Measurements from ENCODE around the gene ARHGAP42. TPM values are rescaled to one million over a fixed set of nuclear protein-coding genes. Genes with fewer than 3 reads are reported as not detected.
A peak's percentile ranks its signal among the peaks of the same experiment; 100 is the strongest.

ARHGAP42 gene
- total and polyA plus RNA-seq, 4 donors, result 4.1 to 15.8 (median 10.9) TPM

DNA sequence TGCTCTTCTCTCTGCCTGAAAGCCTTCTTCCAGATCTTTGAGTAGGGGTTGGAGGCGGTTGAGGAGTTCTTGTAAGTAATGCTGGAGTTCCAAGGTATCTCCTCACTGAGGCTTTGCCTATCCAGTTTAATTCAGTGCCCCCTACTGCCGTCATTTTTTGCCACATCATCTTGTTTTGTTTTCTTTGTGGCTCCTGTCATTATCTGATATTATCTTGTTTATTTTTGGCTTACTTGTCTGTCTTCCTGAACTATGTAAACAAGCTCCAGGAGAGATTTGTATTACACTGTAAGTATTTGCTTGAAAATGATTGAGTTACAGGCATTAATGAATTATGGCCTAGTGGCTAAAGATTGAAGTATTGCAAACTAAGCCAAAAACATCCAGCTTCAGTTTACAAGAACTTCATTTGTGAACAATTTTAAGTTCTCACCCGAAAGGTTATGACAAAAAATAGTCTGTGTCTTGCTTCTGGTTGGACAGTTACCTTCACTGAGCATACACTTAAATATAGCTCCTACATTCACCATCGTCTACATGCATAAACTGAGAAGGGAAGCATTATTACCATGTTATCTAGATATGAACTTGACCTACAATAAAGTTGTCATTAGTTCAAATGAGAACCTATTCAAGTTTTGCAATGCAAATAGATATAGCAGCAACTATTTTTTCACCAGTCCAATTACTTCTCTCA is 154.8 kb downstream of the ARHGAP42 start:
- Histone ChIP-seq H3K9me3 (ENCODE audit: control insufficient read depth, low read length) (no peaks in the 10 kb centered on the region), H3K4me3 (ENCODE audit: low read length in 2 of 2) (no peak overlapping the region), H3K27me3 (ENCODE audit: control insufficient read depth in 1 of 2, insufficient read depth in 2 of 2, low read length in 1 of 2) (no peaks in the 10 kb centered on the region), H3K4me1 (ENCODE audit: control insufficient read depth in 1 of 2, insufficient read depth in 2 of 2, low read length in 2 of 2) (no peaks in the 10 kb centered on the region), H3K27ac (ENCODE audit: low read depth in 1 of 2, low read length in 2 of 2) (no peak overlapping the region), H3K36me3 (ENCODE audit: control insufficient read depth in 1 of 2, insufficient read depth in 2 of 2, low read length in 1 of 2) (no peaks in the 10 kb centered on the region)
- no peak for ATAC-seq (ENCODE audit: low FRiP score)
- intact Hi-C loops (cut with DNase I), result no loop called here
- DNase-seq, result no peak
- WGBS, 2 donors, result 93 to 94% methylated on average over 4 of the region's 4 CpGs

DNA sequence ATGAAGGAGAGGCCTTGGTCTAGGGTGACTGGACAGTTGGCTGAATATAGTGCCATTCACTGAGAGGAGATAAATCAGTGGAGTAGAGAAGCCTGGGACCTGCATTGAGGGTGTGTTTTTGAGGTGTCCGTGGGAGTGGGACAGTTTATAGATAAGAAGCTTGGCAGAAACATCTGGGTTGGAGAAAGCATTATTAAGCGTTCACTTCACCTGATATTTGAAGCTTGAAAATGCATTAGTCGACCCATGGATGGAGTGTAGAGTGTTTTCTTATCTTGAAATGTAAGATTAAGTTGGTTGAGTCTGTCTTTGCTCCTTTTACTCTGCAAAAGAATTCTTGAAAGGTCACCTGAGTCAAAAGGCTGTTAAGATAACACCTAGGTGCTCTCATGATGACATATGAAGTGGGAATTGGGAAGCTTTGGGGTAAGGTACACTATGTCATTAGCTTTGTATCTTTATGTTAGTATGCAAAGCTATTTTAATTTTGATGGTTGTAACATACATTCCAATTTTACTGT is 160.7 kb downstream of the ARHGAP42 start:
- no peak for DNase-seq
- Histone ChIP-seq H3K4me3 (ENCODE audit: low read length in 2 of 2) (no peak overlapping the region), H3K36me3 (ENCODE audit: control insufficient read depth in 1 of 2, insufficient read depth in 2 of 2, low read length in 1 of 2) (no peaks in the 10 kb centered on the region), H3K9me3 (ENCODE audit: control insufficient read depth, low read length) (no peaks in the 10 kb centered on the region), H3K27ac (ENCODE audit: low read depth in 1 of 2, low read length in 2 of 2) (no peak overlapping the region), H3K27me3 (ENCODE audit: control insufficient read depth in 1 of 2, insufficient read depth in 2 of 2, low read length in 1 of 2) (no peaks in the 10 kb centered on the region), H3K4me1 (ENCODE audit: control insufficient read depth in 1 of 2, insufficient read depth in 2 of 2, low read length in 2 of 2) (no peaks in the 10 kb centered on the region)
- WGBS, 2 donors, result 67 to 71% methylated on average over 3 of the region's 3 CpGs
- intact Hi-C loops (cut with DNase I), result no loop called here
- ATAC-seq (ENCODE audit: low FRiP score), result no peak

DNA sequence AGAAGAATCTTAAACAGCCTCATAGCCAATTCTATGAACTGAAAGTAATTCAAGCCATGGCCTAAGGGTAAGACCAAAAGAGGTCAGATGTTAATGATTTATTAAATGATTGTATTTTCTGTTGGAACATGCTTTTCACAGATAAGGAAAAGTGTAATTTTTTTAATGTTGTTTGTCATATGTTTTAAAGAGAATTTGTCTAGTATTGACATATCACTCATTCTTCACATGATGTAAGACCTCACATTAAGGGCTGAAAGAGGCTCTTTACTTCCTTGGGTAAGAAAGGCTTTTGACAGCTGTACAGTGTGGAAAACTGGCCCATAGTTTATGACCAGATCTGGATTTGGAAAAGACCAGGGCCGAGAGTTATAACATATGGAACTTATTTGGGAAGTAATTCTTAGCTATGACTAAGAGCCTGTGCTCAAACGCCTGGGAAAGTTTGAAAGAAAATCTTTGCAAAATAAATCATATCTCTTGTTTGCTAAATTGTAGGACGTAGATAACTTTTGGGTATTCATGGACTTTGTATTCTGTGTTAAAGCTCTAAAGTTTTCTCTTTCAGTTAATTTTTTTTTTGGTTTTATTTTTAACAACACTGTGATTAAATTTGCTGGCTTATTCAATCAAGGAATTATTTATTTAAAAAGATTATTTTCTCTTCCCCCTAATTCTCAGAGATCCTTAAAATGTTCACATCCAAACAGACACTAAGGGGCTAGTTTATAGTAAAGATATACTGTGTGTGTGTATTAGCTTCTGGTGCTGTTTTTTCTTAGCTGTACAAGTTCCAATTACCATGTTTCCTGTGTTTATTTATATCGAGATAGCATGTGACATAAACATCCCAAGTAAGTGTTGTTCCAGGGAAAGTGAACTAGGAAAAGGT is 162.2 kb downstream of the ARHGAP42 start:
- no peaks in the 10 kb centered on the region for H3K27me3 ChIP-seq (ENCODE audit: control insufficient read depth in 1 of 2, insufficient read depth in 2 of 2, low read length in 1 of 2)
- ATAC-seq (ENCODE audit: low FRiP score), result peak; percentile 67
- WGBS, 2 donors, result 5% methylated on average over 4 of the region's 4 CpGs
- intact Hi-C loops (cut with DNase I), result no loop called here
- H3K27ac ChIP-seq (ENCODE audit: low read depth in 1 of 2, low read length in 2 of 2), result no peak overlapping the region
- no peak for DNase-seq
- H3K4me1 ChIP-seq (ENCODE audit: control insufficient read depth in 1 of 2, insufficient read depth in 2 of 2, low read length in 2 of 2), result no peaks in the 10 kb centered on the region
- no peak overlapping the region for H3K4me3 ChIP-seq (ENCODE audit: low read length in 2 of 2)
- no peaks in the 10 kb centered on the region for H3K9me3 ChIP-seq (ENCODE audit: control insufficient read depth, low read length)
- H3K36me3 ChIP-seq (ENCODE audit: control insufficient read depth in 1 of 2, insufficient read depth in 2 of 2, low read length in 1 of 2), result no peaks in the 10 kb centered on the region

DNA sequence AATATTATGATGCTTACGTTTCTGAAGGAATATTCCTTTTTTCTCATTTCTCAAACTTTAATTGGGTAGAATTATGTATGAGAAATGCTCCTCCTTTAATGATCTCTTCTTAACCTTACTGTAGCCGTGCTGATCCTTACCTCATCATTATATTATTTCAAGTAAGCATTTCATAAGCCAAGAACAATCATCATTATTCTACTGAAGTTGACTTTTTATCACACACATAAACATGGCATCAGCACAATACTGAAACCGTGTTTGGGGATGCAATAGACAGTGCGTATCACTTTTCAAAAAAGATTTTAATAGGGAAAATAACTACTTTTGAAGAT is 162.8 kb downstream of the ARHGAP42 start:
- 22 to 30% methylated on average over 4 of the region's 4 CpGs for WGBS, 2 donors
- H3K9me3 ChIP-seq (ENCODE audit: control insufficient read depth, low read length), result no peaks in the 10 kb centered on the region
- intact Hi-C loops (cut with DNase I), result no loop called here

DNA sequence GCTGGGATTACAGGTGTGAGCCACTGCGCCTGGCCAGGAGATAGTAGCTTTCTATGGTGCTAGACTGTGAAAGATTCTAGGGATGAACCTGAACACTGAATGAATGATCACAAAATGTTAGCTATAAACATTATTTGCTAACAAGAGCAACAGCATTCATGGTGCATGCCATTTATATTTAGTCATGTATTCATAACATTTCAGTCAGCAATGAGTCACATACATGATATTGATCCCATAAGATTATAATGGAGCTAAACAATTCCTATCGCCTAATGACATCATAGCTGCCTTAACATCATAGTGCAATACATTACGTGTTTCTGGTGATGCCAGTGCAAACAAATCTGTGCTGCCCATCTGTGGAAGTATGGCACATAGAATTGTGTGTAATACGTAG is 164.1 kb downstream of the ARHGAP42 start:
- WGBS, 2 donors, result 95 to 97% methylated on average over 4 of the region's 4 CpGs
- no peaks in the 10 kb centered on the region for H3K27me3 ChIP-seq (ENCODE audit: control insufficient read depth in 1 of 2, insufficient read depth in 2 of 2, low read length in 1 of 2)
- no peaks in the 10 kb centered on the region for H3K9me3 ChIP-seq (ENCODE audit: control insufficient read depth, low read length)
- H3K4me3 ChIP-seq (ENCODE audit: low read length in 2 of 2), result no peak overlapping the region
- no peak overlapping the region for H3K27ac ChIP-seq (ENCODE audit: low read depth in 1 of 2, low read length in 2 of 2)
- intact Hi-C loops (cut with DNase I), result no loop called here
- ATAC-seq (ENCODE audit: low FRiP score) (no peak), DNase-seq (no peak)
- no peaks in the 10 kb centered on the region for H3K4me1 ChIP-seq (ENCODE audit: control insufficient read depth in 1 of 2, insufficient read depth in 2 of 2, low read length in 2 of 2)
- no peaks in the 10 kb centered on the region for H3K36me3 ChIP-seq (ENCODE audit: control insufficient read depth in 1 of 2, insufficient read depth in 2 of 2, low read length in 1 of 2)

More for the DNA sequence above, 162.8 kb downstream of the ARHGAP42 start:
- Histone ChIP-seq H3K4me3 (ENCODE audit: low read length in 2 of 2) (no peak overlapping the region), H3K36me3 (ENCODE audit: control insufficient read depth in 1 of 2, insufficient read depth in 2 of 2, low read length in 1 of 2) (no peaks in the 10 kb centered on the region), H3K27me3 (ENCODE audit: control insufficient read depth in 1 of 2, insufficient read depth in 2 of 2, low read length in 1 of 2) (no peaks in the 10 kb centered on the region), H3K4me1 (ENCODE audit: control insufficient read depth in 1 of 2, insufficient read depth in 2 of 2, low read length in 2 of 2) (no peaks in the 10 kb centered on the region), H3K27ac (ENCODE audit: low read depth in 1 of 2, low read length in 2 of 2) (no peak overlapping the region)
- DNase-seq (no peak), ATAC-seq (ENCODE audit: low FRiP score) (no peak)

DNA sequence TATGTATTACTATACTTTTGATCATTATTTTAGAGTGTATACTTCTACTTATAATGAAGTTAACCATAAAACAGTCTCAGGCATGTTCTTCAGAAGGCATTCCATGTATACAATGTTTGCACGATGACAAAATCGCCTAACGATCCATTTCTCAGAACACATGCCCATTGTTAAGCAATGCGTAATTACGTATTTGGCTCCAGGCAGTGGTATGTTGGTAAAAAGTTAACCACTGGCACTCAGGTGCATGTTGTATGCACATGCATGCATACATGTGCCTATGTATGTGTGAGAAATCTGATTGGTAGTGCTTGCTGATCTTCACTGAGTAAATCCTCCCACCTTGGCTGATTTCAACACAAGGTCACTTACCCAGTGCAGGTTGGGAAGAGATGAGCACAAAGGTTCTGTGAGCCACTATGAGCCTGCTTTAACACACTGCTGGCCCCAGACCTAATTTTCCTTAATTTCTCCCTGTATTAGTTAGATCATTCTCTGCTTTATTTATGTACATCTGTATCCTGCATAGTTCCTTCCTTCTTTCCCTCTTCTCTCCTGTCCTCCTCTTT is 164.6 kb downstream of the ARHGAP42 start:
- Histone ChIP-seq H3K27ac (ENCODE audit: low read depth in 1 of 2, low read length in 2 of 2) (no peak overlapping the region), H3K4me1 (ENCODE audit: control insufficient read depth in 1 of 2, insufficient read depth in 2 of 2, low read length in 2 of 2) (no peaks in the 10 kb centered on the region), H3K4me3 (ENCODE audit: low read length in 2 of 2) (no peak overlapping the region), H3K9me3 (ENCODE audit: control insufficient read depth, low read length) (no peaks in the 10 kb centered on the region), H3K27me3 (ENCODE audit: control insufficient read depth in 1 of 2, insufficient read depth in 2 of 2, low read length in 1 of 2) (no peaks in the 10 kb centered on the region), H3K36me3 (ENCODE audit: control insufficient read depth in 1 of 2, insufficient read depth in 2 of 2, low read length in 1 of 2) (no peaks in the 10 kb centered on the region)
- intact Hi-C loops (cut with DNase I), result no loop called here
- ATAC-seq (ENCODE audit: low FRiP score), result no peak
- WGBS, 2 donors, result 94 to 96% methylated on average over 5 of the region's 5 CpGs
- no peak for DNase-seq

DNA sequence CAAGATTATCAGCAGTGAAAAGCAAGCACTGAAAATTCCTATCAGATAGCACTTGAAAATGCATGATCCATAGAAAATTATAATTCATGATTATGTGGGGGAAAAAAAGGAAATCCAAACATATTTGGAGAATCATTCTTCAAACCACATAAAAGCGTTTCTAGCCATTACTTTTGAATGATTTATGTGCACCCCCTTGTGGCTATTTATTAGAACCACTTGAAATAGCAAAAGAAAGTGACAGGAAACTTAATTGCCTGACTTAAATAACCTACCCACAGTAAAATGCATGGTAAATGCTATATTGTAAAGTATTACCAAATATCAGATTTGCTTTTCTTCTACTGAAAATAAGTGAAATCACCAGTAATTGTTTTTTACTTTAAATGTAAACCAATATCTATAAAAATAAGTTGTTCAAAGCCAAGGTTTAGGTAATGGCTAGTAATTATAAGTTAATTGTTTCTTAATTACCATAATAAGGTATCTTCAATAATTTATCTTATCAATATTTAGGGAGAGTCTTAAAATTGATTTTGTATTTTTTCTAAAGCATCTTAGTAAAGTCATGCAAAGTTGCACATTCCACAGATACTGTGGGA is 168.5 kb downstream of the ARHGAP42 start:
- no peak overlapping the region for H3K4me3 ChIP-seq (ENCODE audit: low read length in 2 of 2)
- DNase-seq (no peak), ATAC-seq (ENCODE audit: low FRiP score) (no peak)
- intact Hi-C loops (cut with DNase I), result loop anchor here (2.0 to 5.0 kb wide), 5 partner anchors 77 to 279 kb away; no protein-coding TSS in a partner anchor
- 0% methylated on average over 1 of the region's 1 CpG for WGBS, 2 donors
- no peak overlapping the region for H3K27ac ChIP-seq (ENCODE audit: low read depth in 1 of 2, low read length in 2 of 2)
- H3K27me3 ChIP-seq (ENCODE audit: control insufficient read depth in 1 of 2, insufficient read depth in 2 of 2, low read length in 1 of 2), result no peaks in the 10 kb centered on the region
- H3K4me1 ChIP-seq (ENCODE audit: control insufficient read depth in 1 of 2, insufficient read depth in 2 of 2, low read length in 2 of 2), result no peaks in the 10 kb centered on the region
- H3K36me3 ChIP-seq (ENCODE audit: control insufficient read depth in 1 of 2, insufficient read depth in 2 of 2, low read length in 1 of 2), result no peaks in the 10 kb centered on the region
- no peaks in the 10 kb centered on the region for H3K9me3 ChIP-seq (ENCODE audit: control insufficient read depth, low read length)

DNA sequence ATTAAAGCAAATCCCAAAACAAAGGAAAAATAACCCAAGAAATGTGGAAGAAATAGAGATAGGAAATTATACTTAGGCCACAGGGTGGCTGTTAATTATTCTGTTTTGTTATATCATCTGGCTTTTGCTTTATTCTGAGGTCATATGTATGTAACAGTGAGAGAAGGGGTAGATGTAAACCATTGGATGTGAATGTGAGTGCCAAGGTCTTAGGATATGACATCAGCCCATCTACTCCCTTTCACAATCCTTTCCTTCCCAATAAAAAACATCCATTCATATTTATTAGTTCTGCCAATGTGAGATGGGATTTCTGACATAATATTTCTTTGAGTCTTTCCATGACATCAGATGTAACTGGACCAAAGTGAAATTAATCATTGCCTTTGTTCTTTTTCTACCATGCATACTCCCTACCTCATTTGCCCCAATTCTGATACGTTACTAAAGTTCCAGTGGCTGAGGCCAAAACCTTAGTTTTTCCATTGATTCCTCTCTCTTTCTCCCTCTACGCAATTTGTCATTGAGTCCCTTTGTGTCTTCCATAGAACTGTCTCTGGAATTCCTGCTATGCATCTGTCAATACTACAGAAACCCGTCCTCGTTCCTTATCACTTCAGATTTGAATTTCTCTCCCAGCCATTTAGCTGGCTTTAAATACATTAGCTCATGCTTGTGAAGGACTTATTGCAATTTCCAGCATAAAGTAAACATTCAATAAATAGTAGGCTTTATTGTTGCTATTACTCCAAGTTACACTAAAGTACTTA is 170.3 kb downstream of the ARHGAP42 start:
- Histone ChIP-seq H3K9me3 (ENCODE audit: control insufficient read depth, low read length) (no peaks in the 10 kb centered on the region), H3K4me1 (ENCODE audit: control insufficient read depth in 1 of 2, insufficient read depth in 2 of 2, low read length in 2 of 2) (no peaks in the 10 kb centered on the region), H3K36me3 (ENCODE audit: control insufficient read depth in 1 of 2, insufficient read depth in 2 of 2, low read length in 1 of 2) (no peaks in the 10 kb centered on the region), H3K27ac (ENCODE audit: low read depth in 1 of 2, low read length in 2 of 2) (no peak overlapping the region), H3K27me3 (ENCODE audit: control insufficient read depth in 1 of 2, insufficient read depth in 2 of 2, low read length in 1 of 2) (no peaks in the 10 kb centered on the region), H3K4me3 (ENCODE audit: low read length in 2 of 2) (no peak overlapping the region)
- ATAC-seq (ENCODE audit: low FRiP score) (no peak), DNase-seq (no peak)
- 71 to 83% methylated on average over 4 of the region's 4 CpGs for WGBS, 2 donors
- intact Hi-C loops (cut with DNase I), result loop anchor here (2.0 to 5.0 kb wide), 3 partner anchors 75 to 280 kb away; no protein-coding TSS in a partner anchor
